A549 (cell line): ENCODE measurements around the gene C1orf21. TPM values are rescaled to one million over a fixed set of nuclear protein-coding genes. Genes with fewer than 3 reads are reported as not detected.

ENCODE experiments used
- ATAC-seq, 2 experiments: fragments of 200-7000 bp in 1 of 2; fragments of >200 bp in 1 of 2; cut with Nextera tagmentation in 1 of 2; cut with Tn5 transposase in 1 of 2; 3 replicates each; pipeline versions ENCODE4 v1.8.0 to v1.9.1; 2018 to 2020; ENCODE audit warnings: mild to moderate bottlenecking in 1 of 2, moderate library complexity in 1 of 2
- CTCF ChIA-PET: fragments of 300-600 bp; sonication (Branson Sonifier 250); formaldehyde crosslinking; extraction: SDS; loops from one replicate; lab custom pipeline; 2021; ENCODE audit warnings: antibody characterized with exemption, inconsistent platforms; lab: Yijun Ruan, JAX
- POLR2A ChIA-PET: fragments of 350-600 bp; formaldehyde crosslinking; extraction: SDS; loops from one replicate; lab custom pipeline; 2021; ENCODE audit warnings: antibody characterized with exemption, inconsistent platforms; lab: Yijun Ruan, JAX
- DNase-seq, 2 experiments: peaks; one replicate each; pipeline versions ENCODE4 v3.0.0 to v3.0.0-alpha.2; 2011 to 2016; ENCODE audit warnings: low read depth in 1 of 2, low spot score in 1 of 2
- FAIRE-seq: peaks from 2 replicates; lab custom pipeline; 2011; peaks lifted over from hg19 to GRCh38; lab: Jason Lieb, UNC
- H3K27ac ChIP-seq, 2 experiments: fragments of >200 bp; sonication (Bioruptor Twin); formaldehyde crosslinking; 3 replicates each; pipeline ENCODE4 v1.5.1; 2016 to 2017
- H3K4me1 ChIP-seq: fragments of >200 bp; sonication (Bioruptor Twin); formaldehyde crosslinking; 3 replicates; pipeline ENCODE4 v1.6.1; 2016
- H3K4me2 ChIP-seq: fragments of >200 bp; sonication (Bioruptor Twin); formaldehyde crosslinking; 3 replicates; pipeline ENCODE4 v1.6.1; 2016
- H3K4me3 ChIP-seq: fragments of >200 bp; sonication (Bioruptor Twin); formaldehyde crosslinking; 3 replicates; pipeline ENCODE4 v1.5.1; 2016
- H3K9me3 ChIP-seq: fragments of >200 bp; sonication (Bioruptor Twin); formaldehyde crosslinking; 3 replicates; pipeline ENCODE4 v1.6.1; 2016
- BHLHE40 ChIP-seq: IDR thresholded peaks from 2 replicates; pipeline ENCODE4 v1.6.1; 2012; ENCODE audit warnings: low read depth, low read length, inconsistent platforms
- CBX2 ChIP-seq: fragments of 200-600 bp; sonication (generic); IDR thresholded peaks from 2 replicates; pipeline ENCODE4 v1.6.1; 2016; ENCODE audit warnings: low read depth, mild to moderate bottlenecking, borderline replicate concordance
- CBX8 ChIP-seq: fragments of 200-600 bp; sonication (generic); IDR thresholded peaks from 2 replicates; pipeline ENCODE4 v1.6.1; 2016
- CEBPB ChIP-seq, 2 experiments: fragments of >200 bp in 1 of 2; sonication (Bioruptor Twin) in 1 of 2; formaldehyde crosslinking in 1 of 2; IDR thresholded peaks; 2 replicates each; pipeline ENCODE4 v1.6.1; 2012 to 2016
- CHD4 ChIP-seq: fragments of 200-600 bp; sonication (generic); IDR thresholded peaks from 2 replicates; pipeline ENCODE4 v1.6.1; 2016; ENCODE audit warnings: antibody characterized with exemption, mild to moderate bottlenecking, borderline replicate concordance
- E2F6 ChIP-seq: IDR thresholded peaks from 2 replicates; pipeline ENCODE4 v1.6.1; 2012; ENCODE audit warnings: low read depth, borderline replicate concordance
- EHF ChIP-seq: fragments of 250-450 bp; sonication (Bioruptor Pico); IDR thresholded peaks from 2 replicates; pipeline ENCODE4 v1.5.0; 2020; ENCODE audit warnings: mild to moderate bottlenecking
- ELK1 ChIP-seq: fragments of 150-350 bp; IDR thresholded peaks from 2 replicates; pipeline ENCODE4 v1.6.1; 2014; ENCODE audit warnings: low read depth, mild to moderate bottlenecking, low read length
- FOSB ChIP-seq: fragments of 250-450 bp; sonication (Bioruptor Pico); IDR thresholded peaks from 2 replicates; pipeline ENCODE4 v1.5.0; 2020; ENCODE audit warnings: mild to moderate bottlenecking, moderate library complexity
- FOXS1 ChIP-seq: fragments of 250-450 bp; sonication (Bioruptor Pico); IDR thresholded peaks from 2 replicates; pipeline ENCODE4 v1.5.0; 2020; ENCODE audit warnings: mild to moderate bottlenecking, moderate library complexity
- GATA3 ChIP-seq: IDR thresholded peaks from 2 replicates; pipeline ENCODE4 v1.6.1; 2012; ENCODE audit warnings: borderline replicate concordance
- HDAC2 ChIP-seq: fragments of 200-600 bp; sonication (generic); IDR thresholded peaks from 2 replicates; pipeline ENCODE4 v1.6.1; 2016
- HOXB13 ChIP-seq: fragments of 250-450 bp; sonication (Bioruptor Pico); IDR thresholded peaks from 2 replicates; pipeline ENCODE4 v1.5.0; 2020; ENCODE audit warnings: low read depth, mild to moderate bottlenecking, moderate library complexity
- HOXB5 ChIP-seq: fragments of 250-450 bp; sonication (Bioruptor Pico); IDR thresholded peaks from 2 replicates; pipeline ENCODE4 v1.5.0; 2020; ENCODE audit warnings: mild to moderate bottlenecking, moderate library complexity
- JUNB ChIP-seq: fragments of >200 bp; sonication (Bioruptor Twin); formaldehyde crosslinking; IDR thresholded peaks from 2 replicates; pipeline ENCODE4 v1.6.1; 2016
- KDM5A ChIP-seq: fragments of 200-600 bp; sonication (generic); IDR thresholded peaks from 2 replicates; pipeline ENCODE4 v1.6.1; 2016; ENCODE audit warnings: antibody characterized with exemption, mild to moderate bottlenecking
- MAFK ChIP-seq: fragments of 450-650 bp; IDR thresholded peaks from 2 replicates; pipeline ENCODE4 v1.6.1; 2014; ENCODE audit not compliant: partially characterized antibody
- MAZ ChIP-seq: fragments of 150-350 bp; IDR thresholded peaks from 2 replicates; pipeline ENCODE4 v1.6.1; 2014; ENCODE audit warnings: antibody characterized with exemption, low read depth, low read length, borderline replicate concordance
- MYC ChIP-seq: IDR thresholded peaks from 2 replicates; pipeline ENCODE4 v1.6.1; 2012; ENCODE audit warnings: mild to moderate bottlenecking, inconsistent platforms, low read length, improper control_type of control experiment, borderline replicate concordance
- NFE2L2 ChIP-seq: fragments of 150-350 bp; conservative IDR thresholded peaks from 2 replicates; pipeline ENCODE4 v1.6.1; 2014; ENCODE audit warnings: low read length
- NR3C1 ChIP-seq: fragments of >200 bp; sonication (Bioruptor Twin); formaldehyde crosslinking; IDR thresholded peaks from 3 replicates; pipeline ENCODE4 v1.6.1; 2017
- PBX3 ChIP-seq: IDR thresholded peaks from 2 replicates; pipeline ENCODE4 v1.6.1; 2012
- PHF8 ChIP-seq: fragments of 200-600 bp; sonication (generic); IDR thresholded peaks from 2 replicates; pipeline ENCODE4 v1.6.1; 2016; ENCODE audit warnings: low read depth, mild to moderate bottlenecking, antibody characterized with exemption, moderate library complexity, borderline replicate concordance
- RAD21 ChIP-seq, 2 experiments: fragments of >200 bp in 1 of 2; sonication (Bioruptor Twin) in 1 of 2; formaldehyde crosslinking in 1 of 2; IDR thresholded peaks in 1 of 2; conservative IDR thresholded peaks in 1 of 2; 2 replicates in 1 of 2; 3 replicates in 1 of 2; pipeline ENCODE4 v1.6.1; 2012 to 2018; ENCODE audit warnings: inconsistent platforms in 1 of 2
- RCOR1 ChIP-seq: fragments of 150-350 bp; IDR thresholded peaks from 2 replicates; pipeline ENCODE4 v1.6.1; 2014; ENCODE audit warnings: antibody characterized with exemption, low read length, low read depth
- RFX5 ChIP-seq: fragments of 450-650 bp; IDR thresholded peaks from 2 replicates; pipeline ENCODE4 v1.7.1; 2014; ENCODE audit warnings: antibody characterized with exemption, mild to moderate bottlenecking, moderate library complexity
- RNF2 ChIP-seq: fragments of 200-600 bp; sonication (generic); IDR thresholded peaks from 2 replicates; pipeline ENCODE4 v1.6.1; 2016; ENCODE audit warnings: low read depth, mild to moderate bottlenecking, antibody characterized with exemption, moderate library complexity, borderline replicate concordance
- SREBF2 ChIP-seq: fragments of 450-650 bp; IDR thresholded peaks from 2 replicates; pipeline ENCODE4 v1.6.1; 2014; ENCODE audit warnings: mild to moderate bottlenecking, moderate library complexity
- TFCP2L1 ChIP-seq: fragments of 250-450 bp; sonication (Bioruptor Pico); IDR thresholded peaks from 2 replicates; pipeline ENCODE4 v1.5.0; 2021; ENCODE audit warnings: mild to moderate bottlenecking
- ZC3H11A ChIP-seq: fragments of 450-650 bp; IDR thresholded peaks from 2 replicates; pipeline ENCODE4 v1.6.1; 2014; ENCODE audit warnings: antibody characterized with exemption, mild to moderate bottlenecking
- ZFP36 ChIP-seq: fragments of 450-650 bp; IDR thresholded peaks from 2 replicates; pipeline ENCODE4 v1.6.1; 2014; ENCODE audit warnings: borderline replicate concordance; ENCODE audit not compliant: partially characterized antibody
- ZSCAN20 ChIP-seq: fragments of 250-450 bp; sonication (Bioruptor Pico); IDR thresholded peaks from 2 replicates; pipeline ENCODE4 v1.8.0; 2022; ENCODE audit warnings: mild to moderate bottlenecking, moderate library complexity
- whole genome bisulfite sequencing: methylation state at CpG from one replicate; pipeline ENCODE4 v1.1.6; 2017; ENCODE audit errors: missing lambda C conversion rate; 5-methylcytosine and 5-hydroxymethylcytosine counted together
- polyA plus RNA-seq, 4 experiments: library from polyadenylated mRNA; depleted of rRNA in 3 of 4; stranded (reverse); fragments of >200 nt; fragmentation: RNase III in 1 of 4; extraction: RNeasy Plus Mini Kit Qiagen cat#74134 plus additional on column Dnase treatment in 1 of 4; gene quantifications; 2 replicates in 3 of 4; 3 replicates in 1 of 4; pipeline ENCODE4 v1.2.3, GENCODE V29; 2011 to 2017

C1orf21 gene
- polyA plus RNA-seq, 2 of the 4 experiments (the other 2 are of a cell fraction), result 11.4 to 11.6 TPM

- no peak for TF ChIP-seq ELK1
- TF ChIP-seq KDM5A, result no peak
- TF ChIP-seq CBX2, result no peak
- TF ChIP-seq MYC, result no peak
- no peak for TF ChIP-seq TFCP2L1 (CRISPR knock-in tag)
- no peak for TF ChIP-seq RNF2
- no peak for TF ChIP-seq NFE2L2
- TF ChIP-seq BHLHE40, result no peak
- no peak for TF ChIP-seq CBX8
- TF ChIP-seq CHD4, result no peak
- TF ChIP-seq PBX3, result no peak
Measured at GRCh38 chr1:184462990-184463389, 76.2 kb downstream of the C1orf21 start (continued).

- Histone ChIP-seq H3K9me3 (no peaks in the 10 kb centered on the region), H3K4me2 (no peak overlapping the region), H3K4me3 (no peak overlapping the region), H3K27ac (no peak overlapping the region), H3K4me1 (peaks cover 3% of the 10 kb centered on the region; the same call in 1 of the 3 replicates)
- ATAC-seq, result no peak
- no peak for FAIRE-seq
- ChIA-PET POLR2A (no interaction called here), CTCF (interaction anchor here (1.6 kb wide), 1 partner anchor 11 kb away, joined by 3 read pairs; no protein-coding TSS in a partner anchor)
- DNase-seq, result no peak
- WGBS, result 52% methylated on average over 1 of the region's 1 CpG
- TF ChIP-seq ZC3H11A (no peak), RCOR1 (no peak), JUNB (no peak), NR3C1 (no peak), HOXB5 (CRISPR knock-in tag) (no peak), CBX8 (no peak), PHF8 (no peak), MAZ (no peak), BHLHE40 (no peak), RNF2 (no peak), FOSB (CRISPR knock-in tag) (no peak), EHF (no peak), CEBPB (IDR thresholded peaks at IDR 0.05) (no peak), FOXS1 (CRISPR knock-in tag) (no peak), ELK1 (no peak), ZSCAN20 (no peak)
Measured at GRCh38 chr1:184463680-184464079, 76.9 kb downstream of the C1orf21 start.

- no peak overlapping the region for H3K4me3 ChIP-seq
- no peak for FAIRE-seq
- ATAC-seq, result no peak
- no peak overlapping the region for H3K4me2 ChIP-seq
- ChIA-PET POLR2A (no interaction called here), CTCF (no interaction called here)
- H3K4me1 ChIP-seq, result no peaks in the 10 kb centered on the region
- 52% methylated on average over 4 of the region's 4 CpGs for WGBS
- DNase-seq, result no peak
- no peak overlapping the region for H3K27ac ChIP-seq
- no peaks in the 10 kb centered on the region for H3K9me3 ChIP-seq
- TF ChIP-seq SREBF2 (no peak), JUNB (no peak), ZFP36 (no peak), E2F6 (no peak), HDAC2 (no peak), RFX5 (no peak), PBX3 (no peak), GATA3 (no peak), RAD21 (conservative IDR thresholded peaks at IDR 0.05 in 1 of 2, IDR thresholded peaks at IDR 0.05 in 1 of 2) (no peak), MAFK (no peak), HOXB13 (no peak), FOXS1 (CRISPR knock-in tag) (no peak), ELK1 (no peak)
Measured at GRCh38 chr1:184464757-184465156, 77.9 kb downstream of the C1orf21 start.
